K562 (cell line): ENCODE results near the gene MBOAT7. TPM values are rescaled to one million over a fixed set of nuclear protein-coding genes. Genes with fewer than 3 reads are reported as not detected.

Source experiments
- ATAC-seq: fragments of 200-7000 bp; cut with Tn5 transposase; 3 replicates; pipeline ENCODE4 v1.9.1; 2020; ENCODE audit warnings: moderate library complexity
- BruUV-seq: library from RNA; stranded (reverse); fragments of 400-500 nt; replicated peaks from 2 replicates; lab custom pipeline; 2021; lab: Mats Ljungman, UMichigan
- CTCF ChIA-PET: fragments of 300-600 bp; formaldehyde crosslinking; extraction: SDS; loops from one replicate; lab custom pipeline; 2021; ENCODE audit warnings: low intra/inter-chr PET ratio; lab: Yijun Ruan, JAX
- POLR2A ChIA-PET: fragments of 300-600, 350-650 bp; sonication (Branson Sonifier 250); formaldehyde crosslinking; extraction: SDS; loops from one replicate; lab custom pipeline; 2021; ENCODE audit warnings: antibody characterized with exemption, inconsistent platforms; lab: Yijun Ruan, JAX
- DNase-seq, 4 experiments: peaks; one replicate each; pipeline versions ENCODE4 v3.0.0 to v3.0.0-alpha.2; 2011 to 2018; ENCODE audit warnings: low spot score in 3 of 4, mixed read lengths in 3 of 4; ENCODE audit errors: extremely low read depth in 1 of 4
- FAIRE-seq: peaks from 2 replicates; lab custom pipeline; 2011; peaks lifted over from hg19 to GRCh38; lab: Jason Lieb, UNC
- H2AFZ ChIP-seq: 2 replicates; pipeline ENCODE4 v1.6.0; 2011; ENCODE audit warnings: low read depth, low read length, control low read depth, inconsistent platforms
- H3K27ac ChIP-seq: fragments of 200-600 bp; 3 replicates; pipeline ENCODE4 v1.8.0; 2011; ENCODE audit warnings: low read depth, mild to moderate bottlenecking, control low read depth, inconsistent platforms, low read length, moderate library complexity, mixed read lengths; ENCODE audit errors: extremely low read depth
- H3K27me3 ChIP-seq, 2 experiments: fragments of 300-600 bp in 1 of 2; 2 replicates in 1 of 2; 3 replicates in 1 of 2; pipeline versions ENCODE4 v1.6.0 to v1.8.0; 2011; ENCODE audit warnings: inconsistent platforms in 2 of 2, low read length in 2 of 2, mild to moderate bottlenecking in 1 of 2, mixed read lengths in 1 of 2, moderate library complexity in 1 of 2; ENCODE audit not compliant: control insufficient read depth in 2 of 2, insufficient read depth in 2 of 2
- H3K36me3 ChIP-seq: fragments of 300-600 bp; 3 replicates; pipeline ENCODE4 v1.8.0; 2011; ENCODE audit warnings: mild to moderate bottlenecking, low read length, inconsistent platforms; ENCODE audit not compliant: control insufficient read depth, insufficient read depth
- H3K4me1 ChIP-seq, 2 experiments: fragments of 200-600 bp in 1 of 2; replicated peaks in 1 of 2; 2 replicates in 1 of 2; 3 replicates in 1 of 2; pipeline versions ENCODE4 v1.5.1 to v1.8.0; 2011; ENCODE audit warnings: inconsistent platforms in 2 of 2, low read length in 2 of 2, mild to moderate bottlenecking in 1 of 2, mixed read lengths in 1 of 2, moderate library complexity in 1 of 2; ENCODE audit not compliant: control insufficient read depth in 2 of 2, insufficient read depth in 2 of 2
- H3K4me2 ChIP-seq: 2 replicates; pipeline ENCODE4 v1.6.1; 2011; ENCODE audit warnings: low read length, control low read depth, inconsistent platforms, mixed read lengths; ENCODE audit not compliant: insufficient read depth
- H3K4me3 ChIP-seq: fragments of 200-600 bp; sonication (generic), shearing (Covaris generic); 2 replicates; pipeline ENCODE4 v1.5.1; 2016; ENCODE audit warnings: control low read depth, inconsistent platforms
- H3K79me2 ChIP-seq: fragments of 200-600 bp; 3 replicates; pipeline ENCODE4 v1.8.0; 2011; ENCODE audit warnings: low read length, inconsistent platforms; ENCODE audit not compliant: control insufficient read depth, insufficient read depth
- H3K9ac ChIP-seq, 2 experiments: 2 replicates each; pipeline versions ENCODE4 v1.6.0 to v1.6.1; 2011; ENCODE audit warnings: low read depth in 2 of 2, low read length in 2 of 2, control low read depth in 1 of 2, inconsistent platforms in 1 of 2, mild to moderate bottlenecking in 1 of 2, mixed read lengths in 1 of 2; ENCODE audit not compliant: insufficient read depth in 1 of 2
- H3K9me1 ChIP-seq: one replicate; pipeline ENCODE4 v1.6.0; 2011; ENCODE audit warnings: inconsistent platforms, mild to moderate bottlenecking, low read length, moderate library complexity; ENCODE audit not compliant: control insufficient read depth, insufficient read depth
- H3K9me3 ChIP-seq: replicated peaks from 2 replicates; pipeline ENCODE4 v1.5.1; 2011; ENCODE audit warnings: low read depth, low read length, inconsistent platforms; ENCODE audit not compliant: control insufficient read depth, insufficient read depth
- H4K20me1 ChIP-seq: replicated peaks from 2 replicates; pipeline ENCODE4 v1.6.1; 2011; ENCODE audit warnings: low read length, inconsistent platforms, mixed read lengths; ENCODE audit not compliant: control insufficient read depth, insufficient read depth
- POLR2G ChIP-seq: fragments of 200-400 bp; formaldehyde crosslinking; IDR thresholded peaks from 2 replicates; pipeline ENCODE4 v1.6.1; 2017; ENCODE audit warnings: low read depth, mild to moderate bottlenecking, antibody characterized with exemption, low read length, moderate library complexity
- SIN3A ChIP-seq, 2 experiments: fragments of 150-350 bp in 1 of 2; IDR thresholded peaks; 2 replicates each; pipeline ENCODE4 v1.6.1; 2011 to 2016; ENCODE audit warnings: borderline replicate concordance in 2 of 2, low read depth in 2 of 2, low read length in 2 of 2, mild to moderate bottlenecking in 2 of 2, moderate library complexity in 2 of 2; ENCODE audit not compliant: control insufficient read depth in 1 of 2
- WGBS: fragments of 100-300 bp; shearing (Covaris generic); methylation state at CpG from one replicate; pipeline ENCODE4 v1.1.6; 2016; ENCODE audit warnings: low coverage, mixed read lengths; ENCODE audit not compliant: insufficient coverage; ENCODE audit errors: missing lambda C conversion rate; 5-methylcytosine and 5-hydroxymethylcytosine counted together
- in situ Hi-C: fragments of 300-500 bp; cut with MboI; formaldehyde crosslinking; loops from 4 replicates; pipeline ENCODE4 v1.15.0; 2018; ENCODE audit warnings: inconsistent platforms, mixed read lengths
- intact Hi-C: fragments of 100-400 bp; cut with micrococcal nuclease; formaldehyde crosslinking; loops from 2 replicates; pipeline ENCODE4 v1.14.2; 2022
- polyA plus RNA-seq, 8 experiments: library from polyadenylated mRNA; depleted of rRNA in 4 of 8; stranded (reverse) in 5 of 8; unstranded in 3 of 8; fragments of >200 nt; fragmentation: Nextera tagmentation in 2 of 8; fragmentation: Illumina TruSeq in 1 of 8; extraction: Ambion mirVana in 2 of 8; extraction: Trizol in 1 of 8; gene quantifications; 2 replicates each; pipeline versions ENCODE4 v1.2.1 to v1.2.3, GENCODE V29; 2011 to 2014; ENCODE audit warnings: inconsistent platforms in 1 of 8, missing spikeins in 1 of 8
- total RNA-seq, 7 experiments: library from RNA; depleted of rRNA in 6 of 7; stranded (reverse); fragments of >200 nt in 6 of 7; fragmentation: Illumina TruSeq in 2 of 7; extraction: Trizol in 2 of 7; gene quantifications; 2 replicates each; pipeline versions ENCODE4 v1.2.1 to v1.2.3, GENCODE V29; 2011 to 2021; ENCODE audit warnings: low replicate concordance in 1 of 7
- TF ChIP-seq, protein P1 (sequence below): fragments of 250-450 bp; sonication (Bioruptor Pico); IDR thresholded peaks from 2 replicates; pipeline ENCODE4 v1.8.0; 2022; ENCODE audit warnings: inconsistent platforms, mild to moderate bottlenecking, moderate library complexity, borderline replicate concordance

The MBOAT7 gene
- total and polyA plus RNA-seq, 9 of the 15 experiments (the other 6 are each of a cell fraction or from before 2014, with no cell fraction given): 1.4 to 153 (median 56.1) TPM

DNA sequence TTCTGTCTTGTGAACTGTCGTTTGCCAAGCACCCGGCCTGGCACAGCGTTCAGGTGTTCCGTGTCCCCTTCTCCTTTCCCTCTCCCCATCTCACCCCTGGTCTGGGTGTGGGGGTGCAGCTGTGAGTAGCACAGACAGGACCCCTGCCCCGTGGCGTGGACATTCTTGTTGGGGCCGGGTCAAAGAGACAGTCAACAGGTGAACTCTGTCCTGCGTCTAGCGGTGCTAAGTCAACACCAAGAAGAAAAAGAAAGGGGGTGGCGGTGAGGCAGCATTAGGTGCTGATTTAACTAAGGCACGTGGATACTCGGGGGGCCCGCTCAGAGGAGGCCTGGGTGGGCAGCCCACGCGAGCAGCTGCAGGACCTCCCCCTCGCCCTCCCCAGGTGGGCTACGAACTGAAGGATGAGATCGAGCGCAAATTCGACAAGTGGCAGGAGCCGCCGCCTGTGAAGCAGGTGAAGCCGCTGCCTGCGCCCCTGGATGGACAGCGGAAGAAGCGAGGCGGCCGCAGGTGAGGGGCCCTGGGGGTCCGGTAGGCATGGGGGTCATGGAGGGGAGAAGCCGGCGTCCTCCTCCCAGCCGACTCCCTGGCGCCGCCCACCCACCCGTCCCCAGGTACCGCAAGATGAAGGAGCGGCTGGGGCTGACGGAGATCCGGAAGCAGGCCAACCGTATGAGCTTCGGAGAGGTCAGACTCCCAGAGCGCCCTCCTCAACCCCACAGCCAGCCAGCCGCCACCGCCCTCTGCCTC is 61.5 kb downstream of the MBOAT7 start (continued):
- TF ChIP-seq, protein P1, sequence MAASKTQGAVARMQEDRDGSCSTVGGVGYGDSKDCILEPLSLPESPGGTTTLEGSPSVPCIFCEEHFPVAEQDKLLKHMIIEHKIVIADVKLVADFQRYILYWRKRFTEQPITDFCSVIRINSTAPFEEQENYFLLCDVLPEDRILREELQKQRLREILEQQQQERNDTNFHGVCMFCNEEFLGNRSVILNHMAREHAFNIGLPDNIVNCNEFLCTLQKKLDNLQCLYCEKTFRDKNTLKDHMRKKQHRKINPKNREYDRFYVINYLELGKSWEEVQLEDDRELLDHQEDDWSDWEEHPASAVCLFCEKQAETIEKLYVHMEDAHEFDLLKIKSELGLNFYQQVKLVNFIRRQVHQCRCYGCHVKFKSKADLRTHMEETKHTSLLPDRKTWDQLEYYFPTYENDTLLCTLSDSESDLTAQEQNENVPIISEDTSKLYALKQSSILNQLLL (CRISPR knock-in tag): no peak

DNA sequence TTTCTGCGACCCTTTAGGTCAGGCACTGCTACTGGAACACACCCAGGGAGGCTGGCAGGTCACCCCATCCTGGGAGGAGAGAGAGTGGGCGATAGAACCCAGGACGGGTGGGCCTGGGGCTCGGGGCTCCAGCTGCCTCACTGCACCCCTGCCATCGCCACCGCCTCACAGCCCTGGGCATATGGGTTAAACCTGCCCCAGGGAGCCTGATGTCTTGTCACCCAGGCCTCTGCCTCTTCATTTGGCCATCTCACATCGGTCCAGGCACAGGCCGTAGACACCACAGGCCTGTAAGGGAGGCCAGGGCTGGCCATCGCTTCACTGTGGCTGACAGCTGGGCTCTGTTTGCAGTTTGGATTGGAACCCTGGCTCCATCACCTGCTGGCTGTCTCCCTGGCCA is 63.7 kb downstream of the MBOAT7 start:
- Histone ChIP-seq H3K9ac (no peak overlapping the region; a peak in 1 of 4 replicates), H3K4me3 (no peak overlapping the region), H3K9me1 (no peaks in the 10 kb centered on the region), H3K36me3 (peaks cover 84% of the 10 kb centered on the region; the same call in 2 of the 3 replicates), H3K4me1 (no peaks in the 10 kb centered on the region; a peak in 1 of 5 replicates), H4K20me1 (no peaks in the 10 kb centered on the region), H3K9me3 (no peaks in the 10 kb centered on the region), H2AFZ (no peak overlapping the region), H3K4me2 (no peak overlapping the region), H3K79me2 (no peaks in the 10 kb centered on the region), H3K27ac (no peak overlapping the region), H3K27me3 (no peaks in the 10 kb centered on the region)
- TF ChIP-seq SIN3A (IDR thresholded peaks at IDR 0.05; ENCODE audit: borderline replicate concordance in 2 of 2, control insufficient read depth in 1 of 2, low read depth in 2 of 2, low read length in 2 of 2) (no peak), POLR2G (peak; percentile 11)
- no TSS peak for BruUV-seq
- ATAC-seq (no peak), DNase-seq (no peak), FAIRE-seq (no peak)
- intact Hi-C loops (no loop called here), in situ Hi-C loops (no loop called here)
- ChIA-PET CTCF (no interaction called here), POLR2A (interaction anchor here (1.9 kb wide), 1 partner anchor 11 kb away, joined by 9 read pairs; no protein-coding TSS in a partner anchor)
- WGBS: 84% methylated on average over 4 of the region's 9 CpGs
